GM12878 (cell line): ENCODE results near the gene CCIN. TPM values are rescaled to one million over a fixed set of nuclear protein-coding genes. Genes with fewer than 3 reads are reported as not detected.

Experiments used
- ATAC-seq: fragments of 200-7000 bp; cut with Tn5 transposase; 3 replicates; pipeline ENCODE4 v1.9.1; 2020; ENCODE audit warnings: mild to moderate bottlenecking, moderate library complexity
- BruUV-seq: library from RNA; stranded (reverse); fragments of 400-500 nt; replicated peaks from 2 replicates; lab custom pipeline; 2021; lab: Mats Ljungman, UMichigan
- CTCF ChIA-PET: fragments of 300-600 bp; sonication (Branson Sonifier 250); formaldehyde crosslinking; extraction: SDS; loops from one replicate; lab custom pipeline; 2021; ENCODE audit warnings: inconsistent platforms; lab: Yijun Ruan, JAX
- POLR2A ChIA-PET: fragments of 350-600 bp; formaldehyde crosslinking; extraction: SDS; loops from one replicate; lab custom pipeline; 2021; ENCODE audit warnings: inconsistent platforms; lab: Charles Lee
- RAD21 ChIA-PET: fragments of 300-600 bp; sonication (Branson Sonifier 250); formaldehyde crosslinking; loops from one replicate; lab custom pipeline; 2023; ENCODE audit warnings: antibody characterized with exemption; ENCODE audit not compliant: unreplicated experiment; lab: Charles Lee
- SMC1A ChIA-PET: fragments of 300-600 bp; sonication (Branson Sonifier 250); formaldehyde crosslinking; loops from one replicate; lab custom pipeline; 2023; ENCODE audit not compliant: unreplicated experiment, uncharacterized antibody; lab: Charles Lee
- DNase-seq: peaks from one replicate; pipeline ENCODE4 v3.0.0-alpha.2; 2011; ENCODE audit warnings: low read depth, low spot score
- FAIRE-seq: peaks from 3 replicates; lab custom pipeline; 2011; peaks lifted over from hg19 to GRCh38; lab: Jason Lieb, UNC
- H2AFZ ChIP-seq: 2 replicates; pipeline ENCODE4 v1.6.0; 2011; ENCODE audit warnings: low read depth, low read length, control low read depth; ENCODE audit not compliant: control insufficient read depth
- H3K27ac ChIP-seq: 2 replicates; pipeline ENCODE4 v1.5.1; 2011; ENCODE audit warnings: control low read depth; ENCODE audit not compliant: control insufficient read depth, insufficient read depth
- H3K27me3 ChIP-seq, 2 experiments: replicated peaks in 1 of 2; 2 replicates each; pipeline versions ENCODE4 v1.6.0 to v1.6.1; 2011; ENCODE audit warnings: low read length in 1 of 2; ENCODE audit not compliant: control insufficient read depth in 2 of 2, insufficient read depth in 2 of 2
- H3K36me3 ChIP-seq, 2 experiments: 2 replicates each; pipeline ENCODE4 v1.5.1; 2011; ENCODE audit warnings: low read length in 1 of 2; ENCODE audit not compliant: control insufficient read depth in 2 of 2, insufficient read depth in 2 of 2
- H3K4me1 ChIP-seq: 2 replicates; pipeline ENCODE4 v1.6.1; 2011; ENCODE audit warnings: mild to moderate bottlenecking, low read length, moderate library complexity, mixed read lengths; ENCODE audit not compliant: control insufficient read depth, insufficient read depth
- H3K4me2 ChIP-seq: 2 replicates; pipeline ENCODE4 v1.6.0; 2011; ENCODE audit warnings: control low read depth; ENCODE audit not compliant: control insufficient read depth, insufficient read depth
- H3K4me3 ChIP-seq: fragments of 200-600 bp; sonication (generic); 2 replicates; pipeline ENCODE4 v1.5.1; 2016
- H3K79me2 ChIP-seq: 2 replicates; pipeline ENCODE4 v1.6.0; 2011; ENCODE audit warnings: low read length; ENCODE audit not compliant: control insufficient read depth, insufficient read depth
- H3K9ac ChIP-seq: 2 replicates; pipeline ENCODE4 v1.8.0; 2011; ENCODE audit warnings: low read length, control low read depth, mixed read lengths; ENCODE audit not compliant: control insufficient read depth, insufficient read depth
- H3K9me3 ChIP-seq: replicated peaks from 3 replicates; pipeline ENCODE4 v1.5.1; 2011; ENCODE audit warnings: mild to moderate bottlenecking, low read length; ENCODE audit not compliant: control insufficient read depth, insufficient read depth
- H4K20me1 ChIP-seq: 2 replicates; pipeline ENCODE4 v1.6.0; 2011; ENCODE audit not compliant: control insufficient read depth, insufficient read depth
- ASH2L ChIP-seq: fragments of 300-600, 200-600 bp; sonication (generic); IDR thresholded peaks from 2 replicates; pipeline ENCODE4 v1.6.1; 2017; ENCODE audit warnings: low read depth, mild to moderate bottlenecking, borderline replicate concordance
- CBX5 ChIP-seq: sonication (generic); IDR thresholded peaks from 2 replicates; pipeline ENCODE4 v1.6.1; 2016; ENCODE audit warnings: low read depth, moderate library complexity, mild to moderate bottlenecking, inconsistent platforms
- CHD1 ChIP-seq: IDR thresholded peaks from 2 replicates; pipeline ENCODE4 v1.6.1; 2012; ENCODE audit warnings: low read depth, low read length, improper control_type of control experiment
- CHD4 ChIP-seq: fragments of 200-600 bp; sonication (generic); IDR thresholded peaks from 2 replicates; pipeline ENCODE4 v1.6.1; 2016; ENCODE audit warnings: mild to moderate bottlenecking
- HCFC1 ChIP-seq: fragments of 150-350 bp; IDR thresholded peaks from 2 replicates; pipeline ENCODE4 v1.6.1; 2014; ENCODE audit warnings: low read length
- IKZF2 ChIP-seq, 2 experiments: fragments of 450-650 bp; IDR thresholded peaks; 2 replicates each; pipeline ENCODE4 v1.6.1; 2017; ENCODE audit warnings: mild to moderate bottlenecking in 2 of 2, moderate library complexity in 2 of 2
- JUNB ChIP-seq: IDR thresholded peaks from 2 replicates; pipeline ENCODE4 v1.6.1; 2016; ENCODE audit warnings: antibody characterized with exemption, mild to moderate bottlenecking
- MEF2A ChIP-seq: IDR thresholded peaks from 2 replicates; pipeline ENCODE4 v1.6.1; 2011; ENCODE audit warnings: low read depth, mild to moderate bottlenecking, low read length, moderate library complexity; ENCODE audit not compliant: insufficient read depth
- NFXL1 ChIP-seq: fragments of 450-650 bp; IDR thresholded peaks from 2 replicates; pipeline ENCODE4 v1.6.1; 2017; ENCODE audit warnings: antibody characterized with exemption, mild to moderate bottlenecking, borderline replicate concordance
- PAX8 ChIP-seq: fragments of 450-650 bp; IDR thresholded peaks from 2 replicates; pipeline ENCODE4 v1.6.1; 2017; ENCODE audit warnings: mild to moderate bottlenecking, moderate library complexity
- RAD21 ChIP-seq: IDR thresholded peaks from 2 replicates; pipeline ENCODE4 v1.6.1; 2011; ENCODE audit warnings: mild to moderate bottlenecking, low read depth, low read length, moderate library complexity; ENCODE audit not compliant: insufficient read depth
- RB1 ChIP-seq: fragments of 450-650 bp; formaldehyde crosslinking; IDR thresholded peaks from 2 replicates; pipeline ENCODE4 v1.6.1; 2017; ENCODE audit warnings: mild to moderate bottlenecking, borderline replicate concordance
- SP1 ChIP-seq: IDR thresholded peaks from one replicate; pipeline ENCODE4 v1.6.1; 2011; ENCODE audit warnings: low read depth, low read length
- STAT1 ChIP-seq: fragments of 450-650 bp; conservative IDR thresholded peaks from 2 replicates; pipeline ENCODE4 v1.6.1; 2014; ENCODE audit warnings: antibody characterized with exemption, mild to moderate bottlenecking
- WRNIP1 ChIP-seq: IDR thresholded peaks from 2 replicates; pipeline ENCODE4 v1.6.1; 2011; ENCODE audit warnings: low read depth, low read length, improper control_type of control experiment, borderline replicate concordance
- WGBS: methylation state at CpG from one replicate; pipeline ENCODE4 v1.1.6; 2016; ENCODE audit warnings: low lambda C conversion rate; ENCODE audit not compliant: insufficient replicate concordance, insufficient coverage; ENCODE audit errors: missing lambda C conversion rate; 5-methylcytosine and 5-hydroxymethylcytosine counted together
- in situ Hi-C: fragments of 300-500 bp; cut with MboI; formaldehyde crosslinking; loops from 9 replicates; pipeline ENCODE4 v1.14.3; 2018; ENCODE audit warnings: mixed read lengths
- intact Hi-C: fragments of 100-400 bp; cut with micrococcal nuclease; formaldehyde crosslinking; loops from one replicate; pipeline ENCODE4 v1.14.2; 2022; ENCODE audit not compliant: unreplicated experiment
- polyA plus RNA-seq, 11 experiments: library from polyadenylated mRNA; depleted of rRNA in 4 of 11; unstranded in 6 of 11; stranded (reverse) in 5 of 11; fragments of >200 nt; fragmentation: Nextera tagmentation in 4 of 11; fragmentation: Illumina TruSeq in 1 of 11; extraction: Ambion mirVana in 4 of 11; extraction: Trizol in 1 of 11; gene quantifications; 1 replicate in 1 of 11; 2 replicates in 10 of 11; pipeline versions ENCODE4 v1.2.1 to v1.2.3, GENCODE V29; 2011 to 2016; ENCODE audit warnings: inconsistent platforms in 2 of 11, missing spikeins in 2 of 11, low read depth in 1 of 11
- total RNA-seq, 4 experiments: library from RNA; depleted of rRNA in 3 of 4; stranded (reverse); fragments of >200 nt in 3 of 4; fragmentation: Illumina TruSeq in 1 of 4; extraction: Trizol in 1 of 4; gene quantifications; 2 replicates each; pipeline versions ENCODE4 v1.2.1 to v1.2.3, GENCODE V29; 2013 to 2021
- TF ChIP-seq, protein P1 (sequence below): IDR thresholded peaks from 2 replicates; pipeline ENCODE4 v1.6.1; 2011; ENCODE audit warnings: low read depth, mild to moderate bottlenecking, low read length, moderate library complexity, borderline replicate concordance; ENCODE audit errors: extremely low read depth
- TF ChIP-seq, protein P2 (sequence below): fragments of 450-650 bp; formaldehyde crosslinking; IDR thresholded peaks from 2 replicates; pipeline ENCODE4 v1.4.0; 2022; ENCODE audit warnings: mild to moderate bottlenecking, moderate library complexity

CCIN gene
- total and polyA plus RNA-seq, 10 of the 15 experiments (the other 5 are each of a cell fraction or from before 2014, with no cell fraction given) = not detected

DNA sequence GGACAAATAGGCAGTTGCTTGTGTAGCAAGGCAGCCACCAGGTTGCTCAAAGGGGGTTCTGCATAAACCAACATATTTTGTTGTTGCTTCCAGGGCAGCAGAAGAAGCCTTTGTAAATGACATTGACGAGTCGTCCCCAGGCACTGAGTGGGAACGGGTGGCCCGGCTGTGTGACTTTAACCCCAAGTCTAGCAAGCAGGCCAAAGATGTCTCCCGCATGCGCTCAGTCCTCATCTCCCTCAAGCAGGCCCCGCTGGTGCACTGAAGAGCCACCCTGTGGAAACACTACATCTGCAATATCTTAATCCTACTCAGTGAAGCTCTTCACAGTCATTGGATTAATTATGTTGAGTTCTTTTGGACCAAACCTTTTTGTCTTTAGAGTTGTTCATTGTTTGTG, 42.3 kb downstream of the CCIN start:
- no peak for FAIRE-seq
- 90% methylated on average over 7 of the region's 7 CpGs for WGBS
- ChIA-PET RAD21 (no interaction called here), POLR2A (no interaction called here), CTCF (interaction anchor here (1.5 kb wide), 1 partner anchor 22 kb away, joined by 6 read pairs; no protein-coding TSS in a partner anchor), SMC1A (interaction anchor here (2.4 kb wide), 1 partner anchor 9 kb away, joined by 8 read pairs; no protein-coding TSS in a partner anchor)
- Histone ChIP-seq H3K9ac (no peak overlapping the region), H3K4me2 (no peak overlapping the region), H3K9me3 (no peaks in the 10 kb centered on the region), H3K27ac (no peak overlapping the region), H2AFZ (no peak overlapping the region), H3K79me2 (peaks cover 6% of the 10 kb centered on the region), H3K36me3 (peaks cover 19 to 50% of the 10 kb centered on the region in 2 experiments), H3K4me1 (peaks cover 3% of the 10 kb centered on the region; the same call in 1 of the 2 replicates), H4K20me1 (peaks cover 12% of the 10 kb centered on the region; the same call in 1 of the 2 replicates), H3K27me3 (no peaks in the 10 kb centered on the region), H3K4me3 (no peak overlapping the region)
- no peak for TF ChIP-seq PAX8
- TF ChIP-seq CHD1 = no peak
- no peak for TF ChIP-seq CBX5
- TF ChIP-seq IKZF2 (IDR thresholded peaks at IDR 0.05) = no peak
- no peak for TF ChIP-seq WRNIP1
- TF ChIP-seq CHD4 = no peak
- no peak for TF ChIP-seq NFXL1
- no peak for TF ChIP-seq JUNB
- TF ChIP-seq SP1 = no peak
- in situ Hi-C loops (no loop called here), intact Hi-C loops (no loop called here)
- no TSS peak for BruUV-seq
- DNase-seq = no peak
- no peak for ATAC-seq

GRCh38 chr9:36213387-36213786, 44.2 kb downstream of the CCIN start:
- DNase-seq = no peak
- Histone ChIP-seq H3K4me2 (no peak overlapping the region), H3K4me3 (no peak overlapping the region), H3K36me3 (peaks cover 18 to 40% of the 10 kb centered on the region in 2 experiments), H3K4me1 (no peaks in the 10 kb centered on the region), H3K79me2 (peaks cover 4% of the 10 kb centered on the region; the same call in 1 of the 2 replicates), H3K27ac (no peak overlapping the region), H3K27me3 (no peaks in the 10 kb centered on the region), H3K9me3 (no peaks in the 10 kb centered on the region), H3K9ac (no peak overlapping the region), H2AFZ (no peak overlapping the region), H4K20me1 (peaks cover 12% of the 10 kb centered on the region; the same call in 1 of the 2 replicates)
- ChIA-PET SMC1A (interaction anchor here (0.6 to 1.2 kb wide), 4 partner anchors 23 to 131 kb away, joined by 3 read pairs; no protein-coding TSS in a partner anchor), RAD21 (no interaction called here), CTCF (interaction anchor here (1.1 kb wide), 1 partner anchor 20 kb away, joined by 3 read pairs; no protein-coding TSS in a partner anchor), POLR2A (no interaction called here)
- no TSS peak for BruUV-seq
- in situ Hi-C loops (no loop called here), intact Hi-C loops (no loop called here)
- 100% methylated on average over 4 of the region's 4 CpGs for WGBS
- no peak for ATAC-seq
- no peak for FAIRE-seq
- TF ChIP-seq MEF2A (no peak), HCFC1 (no peak), RB1 (no peak), RAD21 (no peak), STAT1 (no peak), ASH2L (no peak)
- TF ChIP-seq, protein P1, sequence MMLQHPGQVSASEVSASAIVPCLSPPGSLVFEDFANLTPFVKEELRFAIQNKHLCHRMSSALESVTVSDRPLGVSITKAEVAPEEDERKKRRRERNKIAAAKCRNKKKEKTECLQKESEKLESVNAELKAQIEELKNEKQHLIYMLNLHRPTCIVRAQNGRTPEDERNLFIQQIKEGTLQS = no peak
- TF ChIP-seq, protein P2, sequence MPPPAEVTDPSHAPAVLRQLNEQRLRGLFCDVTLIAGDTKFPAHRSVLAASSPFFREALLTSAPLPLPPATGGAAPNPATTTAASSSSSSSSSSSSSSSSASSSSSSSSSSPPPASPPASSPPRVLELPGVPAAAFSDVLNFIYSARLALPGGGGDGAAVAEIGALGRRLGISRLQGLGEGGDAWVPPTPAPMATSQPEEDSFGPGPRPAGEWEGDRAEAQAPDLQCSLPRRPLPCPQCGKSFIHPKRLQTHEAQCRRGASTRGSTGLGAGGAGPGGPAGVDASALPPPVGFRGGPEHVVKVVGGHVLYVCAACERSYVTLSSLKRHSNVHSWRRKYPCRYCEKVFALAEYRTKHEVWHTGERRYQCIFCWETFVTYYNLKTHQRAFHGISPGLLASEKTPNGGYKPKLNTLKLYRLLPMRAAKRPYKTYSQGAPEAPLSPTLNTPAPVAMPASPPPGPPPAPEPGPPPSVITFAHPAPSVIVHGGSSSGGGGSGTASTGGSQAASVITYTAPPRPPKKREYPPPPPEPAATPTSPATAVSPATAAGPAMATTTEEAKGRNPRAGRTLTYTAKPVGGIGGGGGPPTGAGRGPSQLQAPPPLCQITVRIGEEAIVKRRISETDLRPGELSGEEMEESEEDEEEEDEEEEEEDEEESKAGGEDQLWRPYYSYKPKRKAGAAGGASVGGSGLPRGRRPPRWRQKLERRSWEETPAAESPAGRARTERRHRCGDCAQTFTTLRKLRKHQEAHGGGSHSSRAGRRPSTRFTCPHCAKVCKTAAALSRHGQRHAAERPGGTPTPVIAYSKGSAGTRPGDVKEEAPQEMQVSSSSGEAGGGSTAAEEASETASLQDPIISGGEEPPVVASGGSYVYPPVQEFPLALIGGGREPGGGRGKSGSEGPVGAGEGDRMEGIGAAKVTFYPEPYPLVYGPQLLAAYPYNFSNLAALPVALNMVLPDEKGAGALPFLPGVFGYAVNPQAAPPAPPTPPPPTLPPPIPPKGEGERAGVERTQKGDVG (CRISPR knock-in tag) = no peak
